ENCODE data around the gene C5. TPM values are rescaled to one million over a fixed set of nuclear protein-coding genes. Genes with fewer than 3 reads are reported as not detected.

C5 gene
- total RNA-seq, 1 experiment from 2014 or later, result 0.74 TPM

DNA sequence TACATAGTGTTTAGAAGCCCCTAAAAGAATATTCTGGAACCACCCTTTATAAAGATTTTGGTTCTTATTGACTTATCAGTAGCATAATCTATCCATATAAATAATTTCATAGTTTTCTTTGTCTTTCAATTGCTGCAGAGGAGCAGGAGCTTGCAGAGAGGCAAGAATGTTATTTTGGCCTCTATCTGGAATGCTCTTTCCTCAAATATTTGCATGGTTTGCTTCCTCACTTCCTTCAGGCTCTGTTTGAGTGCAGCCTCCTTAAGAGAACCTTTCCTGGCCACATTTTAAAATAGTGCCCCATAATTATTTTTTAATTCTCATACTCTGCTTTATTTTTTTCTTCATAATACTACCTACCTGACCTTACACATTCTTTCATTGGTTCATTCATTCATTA, 1.5 kb downstream of the C5 start:
- no peaks in the 10 kb centered on the region for H3K79me1 ChIP-seq (ENCODE audit: insufficient read depth, low read depth, low read length, poor library complexity, severe bottlenecking)
- H3K27me3 ChIP-seq (ENCODE audit: insufficient read depth, low read length), result no peaks in the 10 kb centered on the region
- no peak overlapping the region for H2BK5ac ChIP-seq (ENCODE audit: insufficient read length, low read length)
- H3K9ac ChIP-seq (ENCODE audit: extremely low read depth, insufficient read length, low read length), result no peak overlapping the region
- no peaks in the 10 kb centered on the region for H3K9me3 ChIP-seq (ENCODE audit: control insufficient read depth, low read depth, low read length)
- H3K23me2 ChIP-seq (ENCODE audit: insufficient read length, low read depth, low read length, poor library complexity, severe bottlenecking), result no peaks in the 10 kb centered on the region
- Mint-ChIP-seq H3K27me3 (ENCODE audit: low read depth) (no peaks in the 10 kb centered on the region; the same call in 1 of the 2 replicates), H3K4me3 (no peak overlapping the region), H3K27ac (no peak overlapping the region), H3K36me3 (ENCODE audit: insufficient read depth in 1 of 3, low read depth in 3 of 3) (no peaks in the 10 kb centered on the region), H3K9me3 (no peaks in the 10 kb centered on the region), H3K4me1 (peaks cover 5 to 11% of the 10 kb centered on the region in 2 experiments)
- no peak overlapping the region for H3K27ac ChIP-seq (ENCODE audit: insufficient read length, low read depth, low read length)
- no peak overlapping the region for H3T11ph ChIP-seq (ENCODE audit: low read length)
- no peak overlapping the region for H4K91ac ChIP-seq (ENCODE audit: insufficient read length, low read depth, low read length)
- no peak overlapping the region for H3K23ac ChIP-seq (ENCODE audit: insufficient read length, low read depth, low read length)
- H3K4me1 ChIP-seq (ENCODE audit: insufficient read depth, low read length), result no peaks in the 10 kb centered on the region; the same call in 1 of the 2 replicates
- no peak overlapping the region for H2BK15ac ChIP-seq (ENCODE audit: low read depth, low read length)
- H4K5ac ChIP-seq (ENCODE audit: insufficient read length, low read depth, low read length), result no peak overlapping the region
- no peak overlapping the region for H2AK5ac ChIP-seq (ENCODE audit: insufficient read length, low read length)
- H3K79me2 ChIP-seq (ENCODE audit: insufficient read depth, low read length), result no peaks in the 10 kb centered on the region
- no peak overlapping the region for H2BK20ac ChIP-seq (ENCODE audit: low read depth, low read length, poor library complexity, severe bottlenecking)
- H3K4me2 ChIP-seq (ENCODE audit: insufficient read depth, insufficient read length, low read length), result no peak overlapping the region
- H3K4ac ChIP-seq (ENCODE audit: low read depth, low read length), result no peak overlapping the region
- no peak overlapping the region for H2BK12ac ChIP-seq (ENCODE audit: insufficient read length, low read depth, low read length)
- no peak overlapping the region for H3K18ac ChIP-seq (ENCODE audit: insufficient read length, low read depth, low read length)
- no peak overlapping the region for H4K8ac ChIP-seq (replicated peaks; ENCODE audit: insufficient read length, low read depth, low read length)
- H2AFZ ChIP-seq (ENCODE audit: low read length), result no peak overlapping the region
- TF ChIP-seq, protein P1, sequence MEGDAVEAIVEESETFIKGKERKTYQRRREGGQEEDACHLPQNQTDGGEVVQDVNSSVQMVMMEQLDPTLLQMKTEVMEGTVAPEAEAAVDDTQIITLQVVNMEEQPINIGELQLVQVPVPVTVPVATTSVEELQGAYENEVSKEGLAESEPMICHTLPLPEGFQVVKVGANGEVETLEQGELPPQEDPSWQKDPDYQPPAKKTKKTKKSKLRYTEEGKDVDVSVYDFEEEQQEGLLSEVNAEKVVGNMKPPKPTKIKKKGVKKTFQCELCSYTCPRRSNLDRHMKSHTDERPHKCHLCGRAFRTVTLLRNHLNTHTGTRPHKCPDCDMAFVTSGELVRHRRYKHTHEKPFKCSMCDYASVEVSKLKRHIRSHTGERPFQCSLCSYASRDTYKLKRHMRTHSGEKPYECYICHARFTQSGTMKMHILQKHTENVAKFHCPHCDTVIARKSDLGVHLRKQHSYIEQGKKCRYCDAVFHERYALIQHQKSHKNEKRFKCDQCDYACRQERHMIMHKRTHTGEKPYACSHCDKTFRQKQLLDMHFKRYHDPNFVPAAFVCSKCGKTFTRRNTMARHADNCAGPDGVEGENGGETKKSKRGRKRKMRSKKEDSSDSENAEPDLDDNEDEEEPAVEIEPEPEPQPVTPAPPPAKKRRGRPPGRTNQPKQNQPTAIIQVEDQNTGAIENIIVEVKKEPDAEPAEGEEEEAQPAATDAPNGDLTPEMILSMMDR (conservative IDR thresholded peaks at IDR 0.05), result no peak
- H3K14ac ChIP-seq (ENCODE audit: insufficient read depth, low read length), result no peak overlapping the region
- H3K56ac ChIP-seq (ENCODE audit: insufficient read length, low read depth, low read length), result no peak overlapping the region
- no peak for DNase-seq
- no peak overlapping the region for H2BK120ac ChIP-seq (ENCODE audit: low read depth, low read length, poor library complexity, severe bottlenecking)
- no peaks in the 10 kb centered on the region for H4K20me1 ChIP-seq (ENCODE audit: control insufficient read depth, insufficient read depth, insufficient read length)

All from H9 (cell line).